NCI-H748 (cell line): ENCODE data around the gene WNT6.
"Not testable (repeated sequence)": the region's sequence is repeated elsewhere in the genome, so short reads cannot be mapped to it uniquely, and the experiment has no call there.

Experiments
- DNase-seq: peaks from one replicate; lab custom pipeline; 2025; ENCODE audit not compliant: unreplicated experiment; lab: John Stamatoyannopoulos, UW

The WNT6 gene

DNA sequence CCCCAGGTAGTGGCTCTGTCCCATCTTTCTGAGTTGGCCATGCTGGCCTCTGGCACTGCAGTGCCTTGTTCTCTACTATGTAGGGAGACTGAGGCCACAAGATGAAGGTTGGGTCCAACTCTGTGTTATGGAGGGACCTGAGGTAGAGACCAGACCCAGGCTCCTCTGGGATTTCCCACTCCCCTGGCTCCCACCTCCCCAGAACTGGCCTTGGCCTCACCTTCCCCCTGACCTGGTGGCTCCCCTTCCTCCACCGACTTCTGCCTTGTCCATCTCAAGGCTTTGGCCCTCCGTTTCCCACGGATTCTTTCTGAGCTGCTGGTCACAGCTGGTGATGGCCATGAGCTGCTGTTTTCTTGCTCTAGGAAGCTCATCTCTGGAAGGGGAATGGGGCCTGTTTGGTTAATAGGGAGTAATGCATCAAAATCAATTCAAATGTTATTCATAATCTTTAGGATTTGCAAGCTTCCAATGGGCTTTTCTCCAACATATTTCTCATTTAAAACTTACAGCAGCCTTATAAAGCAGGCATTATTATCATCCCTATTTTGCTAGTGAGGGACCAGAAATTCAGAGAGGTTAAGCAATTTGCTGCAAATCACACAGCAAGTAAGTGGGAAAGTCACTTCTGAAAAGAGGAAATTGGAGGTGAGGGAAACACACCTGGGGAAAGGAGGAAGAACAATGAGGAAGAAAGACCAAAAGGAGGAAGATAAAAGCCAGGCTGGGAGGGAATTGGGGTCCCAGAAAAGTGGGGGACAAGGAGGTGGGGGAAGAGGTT is 28.9 kb upstream of the WNT6 start:
- no peak for DNase-seq

- DNase-seq = no peak
Observed at GRCh38 chr2:218831378-218831990, 28.1 kb upstream of the WNT6 start, which contains the start of gene PRKAG3. TSS of gene PRKAG3 (minus strand) at chr2:218831803.

DNA sequence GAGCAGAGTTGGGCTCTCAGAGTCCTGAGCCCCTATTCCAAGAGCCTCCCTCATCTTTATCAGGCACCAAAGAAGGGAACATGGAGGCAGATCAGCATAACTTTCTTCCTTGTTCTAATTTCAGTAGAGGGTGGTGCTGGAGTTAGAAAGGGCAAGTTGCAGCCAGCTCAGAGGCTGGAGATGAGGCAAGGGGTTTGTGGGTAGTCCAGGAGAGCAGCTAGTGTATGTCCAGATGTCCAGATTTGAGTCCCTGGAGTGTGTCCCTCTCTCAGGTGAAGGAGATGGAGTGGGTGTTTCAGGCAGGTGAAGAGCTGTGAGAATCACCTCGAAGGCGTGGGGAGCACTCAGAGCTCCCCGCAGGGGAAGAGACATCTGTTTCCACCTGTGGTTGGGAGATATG is 27.5 kb upstream of the WNT6 start:
- no peak for DNase-seq

GRCh38 chr2:218832520-218832919 is 27.1 kb upstream of the WNT6 start:
- DNase-seq = no peak

DNA sequence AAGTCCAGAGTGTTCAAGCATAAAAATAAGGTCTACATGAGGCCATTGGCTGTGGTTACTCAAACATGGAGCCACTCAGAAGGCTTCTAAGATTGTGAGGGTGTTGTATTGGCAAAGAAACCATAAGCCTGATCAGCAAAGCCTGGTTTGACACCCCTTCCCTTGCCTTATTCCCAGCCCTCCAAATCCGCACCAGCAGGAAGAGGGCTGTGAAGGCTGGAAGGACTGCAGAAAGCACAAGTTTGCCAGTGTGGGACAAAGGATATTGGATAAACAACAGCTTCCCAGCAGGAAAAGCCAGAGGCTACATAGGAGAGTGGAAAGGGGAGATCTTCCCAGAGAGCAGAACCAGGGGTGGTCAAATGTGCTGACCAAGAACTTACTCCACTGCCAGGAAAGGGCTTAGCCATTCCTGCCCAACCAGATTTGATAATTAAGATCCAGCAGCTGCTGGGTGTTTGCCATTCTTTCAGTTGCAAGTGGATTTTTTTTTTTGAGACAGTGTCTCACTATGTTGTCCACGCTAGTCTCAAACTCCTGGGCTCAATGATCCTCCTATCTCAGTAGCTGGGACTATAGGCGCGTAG is 26.5 kb upstream of the WNT6 start:
- no peak for DNase-seq

DNA sequence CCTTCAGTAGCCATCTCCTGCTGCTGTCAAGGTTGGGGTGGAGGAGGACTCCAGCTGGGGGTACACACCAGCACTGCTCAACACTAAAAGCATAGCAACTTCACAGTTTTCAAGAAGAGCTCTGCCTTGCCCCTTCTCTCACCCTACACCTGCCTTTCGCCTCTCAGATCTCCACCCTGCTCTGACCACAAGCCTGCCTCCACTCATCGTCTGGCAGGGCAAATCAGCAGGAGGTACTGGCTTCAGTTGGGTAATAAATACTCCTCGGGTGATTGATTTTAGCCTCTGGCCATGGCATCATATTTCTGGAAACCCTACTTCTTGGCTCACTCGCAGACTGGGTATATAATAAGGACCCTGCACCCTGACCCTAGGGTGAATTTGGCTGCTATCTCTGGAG is 24.9 kb upstream of the WNT6 start:
- no peak for DNase-seq

GRCh38 chr2:218837495-218837894 is 22.1 kb upstream of the WNT6 start:
- DNase-seq = no peak

DNA sequence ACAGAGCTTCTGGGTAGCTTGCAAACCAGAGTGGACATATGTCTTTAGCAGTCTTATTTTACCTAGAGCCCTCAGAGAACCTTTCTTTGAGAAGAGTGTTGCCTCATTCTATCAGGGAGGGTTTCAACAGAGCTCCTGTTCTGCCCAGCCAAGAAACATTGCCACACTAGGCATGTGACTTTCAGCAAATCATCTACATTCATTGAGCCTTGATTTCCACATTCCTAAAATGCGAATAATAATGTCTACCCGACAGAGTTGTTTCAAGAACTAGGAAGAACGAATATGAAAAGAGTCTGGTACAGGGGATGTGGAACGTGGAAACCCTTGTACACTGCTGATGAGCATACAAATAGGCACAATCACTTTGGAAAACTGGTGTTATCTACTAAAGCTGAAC is 20.2 kb upstream of the WNT6 start:
- no peak for DNase-seq

DNA sequence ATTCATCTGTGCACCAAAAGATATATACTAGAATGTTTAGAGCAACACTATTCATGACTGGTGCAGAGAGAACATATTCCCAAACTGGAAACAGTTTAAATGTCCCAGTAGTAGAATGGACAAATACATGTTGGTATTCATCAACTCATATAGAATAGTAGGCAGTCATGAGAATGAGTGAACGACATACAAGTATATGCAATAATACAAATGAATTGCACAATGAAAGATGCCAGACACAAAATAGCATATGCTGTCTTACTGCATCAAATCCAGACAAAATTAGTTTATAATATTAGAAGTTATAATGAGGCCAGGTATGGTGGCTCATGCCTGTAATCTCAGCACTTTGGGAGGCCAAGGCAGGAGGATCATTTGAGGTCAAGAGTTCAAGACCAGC is 19.7 kb upstream of the WNT6 start:
- no peak for DNase-seq

GRCh38 chr2:218844334-218844733 is 15.3 kb upstream of the WNT6 start:
- DNase-seq = not testable (repeated sequence)

DNA sequence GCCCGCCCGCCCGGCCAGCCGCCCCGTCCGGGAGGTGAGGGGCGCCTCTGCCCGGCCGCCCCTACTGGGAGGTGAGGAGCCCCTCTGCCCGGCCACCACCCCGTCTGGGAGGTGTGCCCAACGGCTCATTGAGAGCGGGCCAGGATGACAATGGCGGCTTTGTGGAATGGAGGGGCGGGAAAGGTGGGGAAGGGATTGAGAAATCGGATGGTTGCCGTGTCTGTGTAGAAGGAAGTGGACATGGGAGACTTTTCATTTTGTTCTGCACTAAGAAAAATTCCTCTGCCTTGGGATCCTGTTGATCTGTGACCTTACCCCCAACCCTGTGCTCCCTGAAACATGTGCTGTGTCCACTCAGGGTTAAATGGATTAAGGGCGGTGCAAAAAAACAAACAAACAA is 12.6 kb upstream of the WNT6 start:
- not testable (repeated sequence) for DNase-seq

DNA sequence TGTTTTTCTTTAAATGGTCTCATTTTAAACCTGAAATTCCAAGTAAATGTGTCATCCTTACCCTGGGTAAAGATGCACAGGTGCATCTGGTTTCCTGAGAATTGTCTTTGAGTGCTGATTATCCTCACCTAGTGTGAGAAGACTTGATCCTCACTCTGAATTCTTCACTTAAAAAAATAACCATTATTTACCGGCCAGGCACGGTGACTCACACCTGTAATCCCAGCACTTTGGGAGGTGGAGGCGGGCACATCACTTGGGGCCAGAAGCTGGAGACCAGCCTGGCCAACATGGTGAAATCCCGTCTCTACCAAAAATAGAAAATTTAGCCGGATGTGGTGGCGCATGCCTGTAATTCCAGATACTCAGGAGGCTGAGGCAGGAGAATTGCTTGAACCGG is 9.9 kb upstream of the WNT6 start:
- no peak for DNase-seq

- no peak for DNase-seq
Observed at GRCh38 chr2:218850796-218851195, 8.8 kb upstream of the WNT6 start.

GRCh38 chr2:218851286-218851685 is 8.3 kb upstream of the WNT6 start:
- DNase-seq = no peak

GRCh38 chr2:218852911-218853667 is 6.5 kb upstream of the WNT6 start:
- peak; percentile 73 for DNase-seq

DNA sequence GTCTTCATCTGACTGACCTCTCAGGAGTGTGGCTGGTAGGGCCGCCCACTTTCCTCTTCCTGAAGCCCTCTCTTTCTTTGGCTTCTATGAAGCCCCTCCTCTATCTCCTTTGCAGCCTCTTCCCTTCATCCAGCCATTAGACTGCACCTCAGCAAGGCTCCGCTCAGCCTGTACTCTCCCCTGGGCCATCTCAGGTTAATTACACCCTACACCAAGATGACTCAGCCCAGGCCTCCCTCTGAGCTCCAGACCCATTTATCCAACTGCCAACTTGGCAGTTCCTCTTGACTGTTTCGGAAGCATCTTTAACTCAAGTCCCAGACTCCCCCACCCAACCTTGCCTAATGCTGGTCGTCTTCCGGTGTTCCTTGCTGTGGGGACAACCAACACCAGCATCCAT is 5.8 kb upstream of the WNT6 start:
- DNase-seq = no peak

GRCh38 chr2:218854860-218855259 is 4.7 kb upstream of the WNT6 start:
- no peak for DNase-seq

DNA sequence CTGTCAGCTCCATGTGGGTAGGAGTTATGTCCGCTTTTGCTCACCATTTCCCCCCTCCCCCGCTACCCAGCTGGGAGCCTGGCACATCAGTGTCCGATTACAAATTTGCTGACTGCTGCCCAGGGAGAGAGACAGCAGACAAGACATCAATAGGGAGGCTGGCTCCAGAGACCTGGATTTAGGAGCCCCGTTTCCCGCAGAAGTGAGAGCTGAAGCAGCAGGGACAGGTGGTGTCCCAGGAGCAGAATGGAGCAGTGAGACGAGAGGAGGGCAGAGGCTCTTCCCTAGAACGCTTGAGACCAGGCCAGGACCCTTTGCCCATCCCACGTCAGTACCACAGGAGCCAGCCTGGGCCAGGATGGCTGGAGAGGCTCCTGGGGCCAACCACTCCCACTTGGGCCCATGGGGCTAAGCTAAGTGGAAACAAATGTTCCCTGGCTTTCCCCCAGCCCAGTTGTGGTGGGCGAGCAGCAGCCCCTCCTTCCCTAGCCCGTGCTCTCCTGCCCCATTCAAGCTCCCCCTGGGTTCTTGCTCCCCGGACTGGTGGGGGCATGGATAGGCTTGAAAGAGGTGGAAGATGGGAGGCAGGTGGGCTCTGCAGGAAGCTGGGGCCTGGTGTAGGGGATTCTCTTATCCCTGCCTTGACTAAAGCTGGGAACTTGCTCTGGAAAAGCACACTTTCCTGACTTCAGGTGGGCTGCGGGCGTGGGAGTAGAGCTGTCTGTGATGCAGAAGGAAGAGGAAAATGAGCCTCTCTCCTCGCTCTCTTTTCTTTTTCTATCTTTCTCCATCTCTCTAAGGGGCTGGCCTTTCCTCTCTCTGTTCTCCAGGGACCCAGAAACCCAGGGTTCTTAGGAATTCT is 4.1 kb upstream of the WNT6 start:
- DNase-seq = no peak

DNA sequence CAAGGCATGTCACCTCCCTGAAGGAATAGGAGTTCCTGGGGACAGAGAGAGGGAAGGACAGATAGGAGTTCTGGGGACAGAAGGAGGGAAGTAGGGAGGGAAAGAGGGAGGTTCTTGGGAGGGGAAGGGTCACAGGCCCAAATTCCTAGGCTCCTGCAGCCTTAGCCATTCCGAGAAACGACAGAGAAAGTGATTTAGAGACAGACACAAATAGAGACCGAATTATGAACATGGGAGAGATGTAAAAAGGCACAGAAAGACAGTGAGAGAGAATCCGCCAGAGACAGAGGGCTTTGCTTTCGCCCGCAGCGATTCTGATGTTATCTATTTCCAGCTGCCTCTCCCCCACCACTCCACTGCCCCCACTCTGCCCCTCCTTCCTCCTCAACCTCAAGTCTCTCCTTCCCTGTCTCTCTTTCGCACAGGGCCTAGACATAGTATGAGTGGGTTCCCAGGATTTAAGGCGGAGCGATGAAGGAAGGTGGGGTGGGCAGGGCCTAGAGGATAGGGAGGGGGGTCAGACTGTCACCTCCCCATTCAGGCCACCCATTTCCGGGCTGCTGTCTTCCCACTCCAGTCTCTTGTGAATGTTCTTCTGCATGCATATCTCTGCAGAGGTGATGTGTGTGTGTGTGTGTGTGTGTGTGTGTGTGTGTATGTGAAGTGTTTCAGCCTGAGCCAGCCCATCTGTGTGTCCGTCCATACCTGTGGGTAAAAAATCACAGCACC is 3.3 kb upstream of the WNT6 start:
- DNase-seq = no peak

DNA sequence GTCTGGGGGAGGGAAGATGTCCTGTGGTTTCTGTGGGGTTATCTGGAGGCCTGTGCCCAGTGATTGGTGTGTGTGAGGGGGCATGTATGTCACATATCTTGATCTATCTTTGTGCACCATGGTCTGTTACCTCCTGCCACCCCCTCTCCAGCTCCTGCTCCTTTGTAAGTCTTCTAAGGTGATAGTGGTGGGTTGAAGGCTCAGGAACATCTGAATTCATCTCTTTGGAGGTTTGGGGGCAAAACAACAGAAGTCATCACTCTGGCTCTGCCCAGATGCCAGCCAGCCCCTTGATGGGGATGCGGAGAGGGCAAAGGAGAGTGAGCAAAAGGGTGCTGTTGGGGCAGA is 2.7 kb upstream of the WNT6 start:
- no peak for DNase-seq
